Adrenal gland (tissue), 5 donors: Measurements from ENCODE around the gene ZDHHC5.
"Not testable (repeated sequence)": the region's sequence is repeated elsewhere in the genome, so short reads cannot be mapped to it uniquely, and the experiment has no call there.

Source experiments
- POLR2A ChIP-seq, 2 donors: fragments of 450-650 bp; IDR thresholded peaks; one replicate each; pipeline ENCODE4 v1.6.1; 2017; ENCODE audit warnings: antibody characterized with exemption in 2 of 2, mild to moderate bottlenecking in 2 of 2, moderate library complexity in 1 of 2
- TF ChIP-seq, protein P1 (sequence below), 6 experiments: fragments of 450-650 bp in 4 of 6; fragments of 200-600 bp in 2 of 6; sonication (generic) in 1 of 6; IDR thresholded peaks; 1 replicate in 5 of 6; 2 replicates in 1 of 6; pipeline versions ENCODE4 v1.5.1 to v1.8.0; 2016 to 2021; ENCODE audit warnings: antibody characterized with exemption in 6 of 6, mild to moderate bottlenecking in 2 of 6, moderate library complexity in 1 of 6
- donor health status: DM: no; HTN: no; CAD: no.

DNA sequence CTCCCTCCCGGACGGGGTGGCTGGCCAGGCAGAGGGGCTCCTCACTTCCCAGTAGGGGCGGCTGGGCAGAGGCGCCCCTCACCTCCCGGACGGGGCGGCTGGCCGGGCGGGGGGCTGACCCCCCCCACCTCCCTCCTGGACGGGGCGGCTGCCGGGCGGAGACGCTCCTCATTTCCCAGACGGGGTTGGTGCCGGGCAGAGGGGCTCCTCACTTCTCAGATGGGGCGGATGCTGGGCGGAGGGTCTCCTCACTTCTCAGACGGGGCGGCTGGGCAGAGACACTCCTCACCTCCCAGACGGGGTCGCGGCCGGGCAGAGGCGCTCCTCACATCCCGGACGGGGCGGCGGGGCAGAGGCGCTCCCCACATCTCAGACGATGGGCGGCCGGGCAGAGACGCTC, 48.8 kb downstream of the ZDHHC5 start:
- TF ChIP-seq, protein P1, sequence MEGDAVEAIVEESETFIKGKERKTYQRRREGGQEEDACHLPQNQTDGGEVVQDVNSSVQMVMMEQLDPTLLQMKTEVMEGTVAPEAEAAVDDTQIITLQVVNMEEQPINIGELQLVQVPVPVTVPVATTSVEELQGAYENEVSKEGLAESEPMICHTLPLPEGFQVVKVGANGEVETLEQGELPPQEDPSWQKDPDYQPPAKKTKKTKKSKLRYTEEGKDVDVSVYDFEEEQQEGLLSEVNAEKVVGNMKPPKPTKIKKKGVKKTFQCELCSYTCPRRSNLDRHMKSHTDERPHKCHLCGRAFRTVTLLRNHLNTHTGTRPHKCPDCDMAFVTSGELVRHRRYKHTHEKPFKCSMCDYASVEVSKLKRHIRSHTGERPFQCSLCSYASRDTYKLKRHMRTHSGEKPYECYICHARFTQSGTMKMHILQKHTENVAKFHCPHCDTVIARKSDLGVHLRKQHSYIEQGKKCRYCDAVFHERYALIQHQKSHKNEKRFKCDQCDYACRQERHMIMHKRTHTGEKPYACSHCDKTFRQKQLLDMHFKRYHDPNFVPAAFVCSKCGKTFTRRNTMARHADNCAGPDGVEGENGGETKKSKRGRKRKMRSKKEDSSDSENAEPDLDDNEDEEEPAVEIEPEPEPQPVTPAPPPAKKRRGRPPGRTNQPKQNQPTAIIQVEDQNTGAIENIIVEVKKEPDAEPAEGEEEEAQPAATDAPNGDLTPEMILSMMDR (IDR thresholded peaks at IDR 0.05) = not testable (repeated sequence)
- not testable (repeated sequence) for TF ChIP-seq POLR2A (IDR thresholded peaks at IDR 0.05)
